HG02852 (cell line): ENCODE data around the gene COL25A1.
"Not testable (repeated sequence)": the region's sequence is repeated elsewhere in the genome, so short reads cannot be mapped to it uniquely, and the experiment has no call there.

Source experiments
- ATAC-seq: cut with Tn5 transposase; IDR thresholded peaks from one replicate; pipeline ENCODE4 v1.9.1; 2021; ENCODE audit warnings: mild to moderate bottlenecking, moderate library complexity; ENCODE audit not compliant: unreplicated experiment

COL25A1 gene

DNA sequence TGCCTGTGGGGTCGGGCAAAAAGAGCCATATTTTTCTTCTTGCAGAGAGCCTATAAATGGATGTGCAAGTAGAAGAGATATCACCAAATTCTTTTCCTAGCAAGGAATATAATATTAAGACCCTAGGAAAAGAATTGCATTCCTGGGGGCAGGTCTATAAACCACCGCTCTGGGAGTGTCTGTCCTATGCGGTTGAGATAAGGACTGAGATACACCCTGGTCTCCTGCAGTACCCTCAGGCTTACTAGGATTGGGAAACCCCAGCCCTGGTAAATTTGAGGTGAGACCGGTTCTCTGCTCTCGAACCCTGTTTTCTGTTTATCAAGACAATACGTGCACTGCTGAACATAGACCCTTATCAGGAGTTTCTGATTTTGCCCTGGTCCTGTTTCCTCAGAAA is 280.8 kb downstream of the COL25A1 start:
- not testable (repeated sequence) for ATAC-seq

DNA sequence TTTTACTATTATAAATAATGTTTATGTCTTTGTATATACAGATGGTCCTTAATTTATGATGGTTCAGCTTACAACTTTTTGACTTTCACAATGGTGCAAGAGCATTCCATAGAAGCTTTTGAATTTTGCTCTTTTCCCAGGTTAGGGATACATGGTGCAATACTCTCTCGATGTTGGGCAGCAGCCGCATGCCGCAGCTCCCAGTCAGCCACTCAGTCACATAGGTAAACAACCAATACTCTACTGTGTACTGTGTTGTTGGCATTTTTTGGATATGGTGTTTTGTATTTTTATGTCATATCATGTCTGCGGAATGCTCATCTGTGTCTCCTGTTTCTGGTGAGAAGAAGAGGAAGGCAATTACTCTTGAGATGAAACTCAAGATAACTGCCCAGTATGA is 281.6 kb downstream of the COL25A1 start:
- ATAC-seq, result no peak

DNA sequence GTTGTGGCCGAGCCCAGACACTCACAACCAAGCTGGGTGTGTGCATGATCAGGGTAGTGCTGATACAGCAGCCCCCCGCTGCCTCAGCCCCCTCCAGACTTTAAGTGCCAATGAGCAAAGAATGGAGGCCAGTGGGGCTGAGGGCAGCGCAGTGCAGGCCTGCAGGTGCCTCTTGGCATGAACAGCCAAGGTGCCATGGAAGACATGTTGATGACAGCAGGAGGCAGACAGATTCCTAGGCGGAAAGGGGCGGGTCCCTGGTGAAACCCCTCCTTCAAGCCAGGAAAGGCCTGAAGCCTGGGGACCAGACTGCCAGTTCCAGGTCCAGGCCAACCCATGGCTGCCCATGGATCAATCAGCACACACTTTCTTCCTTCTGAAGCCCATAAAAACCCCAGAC is 286.3 kb downstream of the COL25A1 start:
- no peak for ATAC-seq

DNA sequence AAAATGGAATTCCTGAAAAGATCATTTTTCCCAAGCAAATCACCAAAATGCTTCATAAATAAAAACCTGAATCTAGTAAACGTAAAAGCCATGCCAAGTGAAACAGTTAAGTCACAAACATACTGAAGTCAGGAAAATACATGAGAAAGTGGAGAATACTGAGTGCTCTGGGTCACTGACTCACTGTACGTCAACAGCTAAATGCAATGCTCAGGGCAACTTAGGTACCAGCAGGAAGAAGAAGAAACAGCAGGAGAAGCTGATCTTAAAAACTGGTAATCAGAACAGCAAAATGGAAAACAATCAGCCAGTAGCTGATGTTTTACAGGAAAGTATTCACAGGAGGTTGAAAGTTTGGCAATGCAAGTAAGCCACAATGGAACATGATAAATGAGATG is 287.0 kb downstream of the COL25A1 start:
- ATAC-seq, result no peak

DNA sequence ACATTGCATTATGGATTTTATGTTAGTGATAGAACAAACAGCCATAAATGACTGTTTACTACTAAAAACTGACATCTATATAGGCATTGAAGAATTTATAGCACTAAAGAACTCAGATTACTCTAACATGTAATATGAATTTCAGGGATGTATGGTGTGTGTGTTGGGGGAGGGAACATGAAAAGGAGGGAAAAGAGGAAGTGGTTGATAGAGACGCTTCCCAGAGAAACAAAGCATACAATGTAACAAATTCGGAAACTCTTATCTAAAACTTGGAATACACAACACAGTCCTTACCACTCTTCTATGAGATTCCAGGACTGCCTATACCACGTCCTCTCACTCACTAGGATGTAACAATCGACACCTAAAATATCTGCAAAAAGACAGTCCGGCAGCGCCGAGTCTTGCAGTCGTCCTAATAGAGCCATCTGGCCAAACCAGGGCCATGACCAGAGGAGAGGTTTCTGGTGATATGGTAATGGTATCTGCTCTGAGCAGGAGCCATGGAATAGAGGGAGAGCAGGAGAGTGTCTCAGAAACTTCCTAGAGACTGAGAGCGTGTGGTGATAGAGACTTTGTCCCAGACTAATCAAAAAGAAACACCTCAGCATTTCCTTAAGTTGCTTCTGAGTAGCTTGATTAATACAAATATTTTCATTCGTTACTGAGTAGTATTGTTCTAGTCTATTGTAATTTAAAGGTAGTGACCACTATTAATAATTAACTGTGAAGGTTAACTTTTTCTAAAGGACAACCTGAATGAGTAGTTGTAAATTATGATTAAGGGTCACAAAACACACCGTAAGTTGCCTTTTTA is 287.7 kb downstream of the COL25A1 start:
- no peak for ATAC-seq

DNA sequence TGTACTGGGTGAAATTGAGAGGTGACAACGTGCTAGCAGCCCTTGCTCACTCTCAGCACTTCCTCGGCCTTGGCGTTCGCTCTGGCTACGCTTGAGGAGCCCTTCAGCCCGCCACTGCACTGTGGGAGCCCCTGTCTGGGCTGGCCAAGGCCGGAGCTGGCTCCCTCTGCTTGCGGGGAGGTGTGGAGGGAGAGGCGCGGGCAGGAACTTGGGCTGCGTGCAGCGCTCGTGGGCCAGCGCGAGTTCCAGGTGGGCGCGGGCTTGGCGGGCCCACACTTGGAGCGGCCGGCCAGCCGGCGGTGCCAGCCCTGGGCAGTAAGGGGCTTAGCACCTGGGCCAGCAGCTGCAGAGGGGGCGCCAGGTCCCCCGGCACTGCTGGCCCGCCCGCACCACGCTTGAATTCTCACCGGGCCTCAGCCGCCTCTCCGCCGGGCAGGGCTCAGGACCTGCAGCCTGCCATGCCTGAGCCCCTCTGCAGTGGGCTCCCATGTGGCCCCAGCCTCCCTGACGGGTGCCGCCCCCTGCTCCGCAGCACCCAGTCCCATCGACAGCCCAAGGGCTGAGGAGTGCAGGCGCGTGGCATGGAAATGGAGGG is 290.1 kb downstream of the COL25A1 start:
- ATAC-seq, result no peak

DNA sequence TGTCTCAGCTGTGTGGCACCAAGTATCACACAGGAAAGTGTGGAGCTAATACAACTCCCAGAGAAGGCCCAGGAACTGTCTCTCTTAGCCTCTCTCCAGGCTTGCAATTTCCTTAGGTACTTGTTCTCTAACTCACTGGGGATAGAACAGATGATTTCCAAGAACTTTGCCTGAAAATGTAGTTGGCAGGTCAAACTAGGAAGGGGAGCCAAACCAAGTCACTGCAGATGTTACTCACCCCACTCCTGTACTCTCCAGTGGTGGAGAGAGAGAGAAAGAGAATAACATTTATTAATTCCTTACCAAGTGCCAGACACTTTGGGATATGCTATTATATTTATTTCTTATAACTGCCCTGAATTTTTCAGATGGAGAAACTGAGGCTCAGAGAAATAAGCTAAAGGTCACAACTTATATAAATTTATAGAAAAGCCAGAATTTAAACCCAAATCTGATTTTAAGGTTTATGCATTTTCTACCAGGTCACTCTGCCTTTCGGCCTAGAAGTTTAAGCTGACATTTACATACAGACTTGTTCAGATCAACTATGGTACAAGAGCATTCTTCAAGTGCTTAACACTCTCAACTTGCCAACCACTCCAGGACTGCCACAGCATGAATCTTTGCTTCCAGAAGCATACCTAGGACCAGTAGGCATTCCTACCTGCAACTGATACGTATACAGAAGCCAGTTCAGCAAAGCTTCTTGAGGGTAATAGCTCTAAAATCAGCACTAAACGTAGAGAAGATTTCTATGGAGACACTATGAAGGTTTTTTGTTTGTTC is 291.0 kb downstream of the COL25A1 start:
- ATAC-seq, result no peak

DNA sequence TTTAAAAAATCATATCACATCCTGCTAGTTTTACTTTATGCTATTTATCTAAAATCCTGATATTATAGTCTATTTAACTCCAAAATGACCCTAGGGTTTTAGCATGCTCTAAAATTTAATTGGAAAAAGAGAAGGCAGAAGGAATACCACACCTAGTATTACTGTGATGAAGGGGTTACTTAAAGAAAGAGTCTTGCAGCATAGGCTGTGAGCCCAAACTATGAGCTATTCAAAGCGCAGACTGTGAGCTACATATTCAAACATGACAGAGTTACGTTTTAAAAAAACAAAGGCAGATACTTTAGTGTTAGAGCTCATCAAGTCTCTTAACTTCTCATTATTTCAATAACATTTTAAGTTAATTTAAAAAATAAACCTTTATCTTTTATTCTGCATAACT is 291.9 kb downstream of the COL25A1 start:
- no peak for ATAC-seq

- no peak for ATAC-seq
Measured at GRCh38 chr4:109009909-109010308, 292.5 kb downstream of the COL25A1 start.

DNA sequence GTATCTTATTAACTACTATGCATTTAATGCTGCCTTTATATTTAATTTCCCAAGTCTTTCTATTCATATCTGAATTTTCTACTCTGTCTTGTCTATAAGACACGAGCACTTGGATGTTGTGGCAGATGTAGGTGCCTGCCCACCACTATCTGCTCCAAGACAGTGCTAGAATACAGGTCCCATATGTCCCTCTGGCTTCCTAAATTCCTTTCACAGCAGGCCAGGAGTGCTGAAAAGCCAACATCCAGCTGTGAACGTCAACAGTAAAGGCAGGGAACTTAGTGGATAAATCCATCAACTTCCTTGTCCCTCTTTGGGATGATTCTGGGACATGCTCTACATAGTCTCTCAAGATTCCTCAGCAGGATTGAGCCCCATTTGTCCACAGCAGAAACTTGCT is 294.5 kb downstream of the COL25A1 start:
- no peak for ATAC-seq

GRCh38 chr4:109005523-109005922 is 296.9 kb downstream of the COL25A1 start:
- no peak for ATAC-seq

DNA sequence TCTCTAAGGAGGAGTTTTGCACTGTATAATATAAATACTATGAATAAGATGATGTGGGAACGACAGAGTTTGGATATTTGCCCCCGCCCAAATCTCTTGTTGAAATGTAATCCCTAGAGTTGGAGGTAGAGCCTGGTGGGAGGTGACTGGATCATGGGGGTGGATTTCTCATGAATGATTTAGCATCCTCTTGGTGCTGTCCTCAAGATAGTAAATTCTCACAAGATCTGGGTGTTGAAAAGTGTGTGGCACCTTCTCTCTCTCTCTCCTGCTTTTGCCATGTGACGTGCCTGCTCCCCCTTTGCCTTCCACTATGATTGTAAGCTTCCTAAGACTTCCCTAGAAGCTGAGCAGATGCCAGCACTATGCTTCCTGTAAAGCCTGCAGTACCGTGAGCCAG is 298.0 kb downstream of the COL25A1 start:
- ATAC-seq, result no peak

GRCh38 chr4:109003964-109004363 is 298.5 kb downstream of the COL25A1 start:
- ATAC-seq, result no peak

DNA sequence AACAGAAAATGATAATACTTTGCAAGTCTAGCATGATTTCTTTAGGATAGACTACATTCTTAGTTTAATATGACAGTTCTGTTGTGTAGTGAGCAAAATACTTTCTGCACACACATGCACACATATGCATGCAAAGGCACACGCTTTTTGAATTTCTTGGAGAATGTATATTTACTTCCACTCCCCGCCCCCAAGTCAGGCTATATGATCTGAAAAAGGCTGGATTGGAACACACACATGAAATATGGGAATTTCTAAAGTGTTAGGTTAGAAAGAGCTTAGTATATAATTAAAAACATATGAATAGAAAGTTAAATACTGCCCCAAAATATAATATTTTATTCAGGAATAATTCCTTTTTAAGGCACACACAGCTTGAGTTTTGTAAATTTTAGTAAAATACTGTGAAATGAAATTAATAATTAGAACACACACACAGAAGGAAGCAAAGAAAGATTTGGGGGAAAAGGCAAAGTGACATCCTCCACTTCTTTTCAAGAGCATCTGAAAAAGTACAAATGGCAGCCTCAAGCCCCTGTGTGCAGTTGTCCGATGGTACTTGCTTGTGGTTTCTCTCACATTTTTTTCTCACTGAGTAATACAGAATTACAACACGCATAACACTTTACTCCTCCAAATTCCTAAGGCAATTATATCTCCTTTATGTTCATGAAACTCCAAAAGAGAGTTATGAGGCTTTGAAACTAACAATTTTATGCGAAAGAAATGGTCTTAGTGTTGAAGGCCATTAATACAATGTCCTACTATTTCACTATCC is 310.7 kb downstream of the COL25A1 start:
- ATAC-seq, result no peak

DNA sequence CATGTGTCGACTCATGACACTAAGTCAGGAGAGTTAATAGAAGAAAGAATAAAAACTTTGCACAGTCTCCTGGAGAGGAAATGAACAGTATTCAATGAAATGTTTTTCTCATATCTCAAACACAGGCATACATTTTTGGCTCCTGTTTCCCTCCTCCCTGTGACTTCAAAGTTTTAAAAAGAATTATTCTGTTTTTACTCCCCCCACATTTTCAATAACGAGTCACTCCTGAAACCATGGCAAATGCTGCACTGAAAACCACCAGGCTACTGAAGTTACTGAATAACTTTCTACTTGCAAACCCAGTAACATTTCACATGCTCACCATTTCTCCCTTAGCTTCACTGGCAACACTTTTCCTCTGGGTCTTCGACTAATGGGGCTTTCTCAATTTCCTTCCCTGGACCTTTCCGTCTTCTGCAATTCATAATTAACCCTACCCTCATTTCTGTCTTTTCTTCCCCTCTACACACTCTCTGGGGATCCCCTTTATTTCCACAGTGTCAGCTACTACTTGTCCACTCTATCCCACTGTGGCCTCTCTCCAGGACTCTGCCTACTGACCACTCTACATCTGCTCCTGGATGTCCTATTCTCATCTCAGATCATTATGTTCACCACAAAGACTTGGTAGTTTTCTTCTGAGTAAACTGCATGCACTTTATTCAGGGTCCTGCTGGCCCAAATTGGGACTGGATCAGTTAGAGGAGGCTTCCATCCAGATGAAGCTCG is 313.8 kb downstream of the COL25A1 start:
- no peak for ATAC-seq

DNA sequence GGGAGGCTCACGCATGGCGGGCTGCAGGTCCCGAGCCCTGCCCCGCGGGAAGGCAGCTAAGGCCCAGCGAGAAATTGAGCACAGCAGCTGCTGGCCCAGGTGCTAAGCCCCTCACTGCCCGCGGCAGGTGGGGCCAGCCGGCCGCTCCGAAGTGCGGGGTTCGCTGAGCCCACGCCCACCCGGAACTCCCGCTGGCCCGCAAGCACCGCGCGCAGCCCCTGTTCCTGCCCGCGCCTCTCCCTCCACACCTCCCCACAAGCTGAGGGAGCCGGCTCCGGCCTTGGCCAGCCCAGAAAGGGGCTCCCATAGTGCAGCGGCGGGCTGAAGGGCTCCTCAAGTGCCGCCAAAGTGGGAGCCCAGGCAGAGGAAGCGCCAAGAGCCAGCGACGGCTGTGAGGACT is 318.0 kb downstream of the COL25A1 start:
- ATAC-seq, result not testable (repeated sequence)

GRCh38 chr4:108982402-108983185 is 319.9 kb downstream of the COL25A1 start:
- ATAC-seq, result no peak

- no peak for ATAC-seq
Measured at GRCh38 chr4:108980455-108981239, 321.8 kb downstream of the COL25A1 start.

GRCh38 chr4:108979759-108980158 is 322.7 kb downstream of the COL25A1 start:
- ATAC-seq, result no peak
